Adrenal gland (tissue), 12 donors: ENCODE data around the gene TPK1. TPM values are rescaled to one million over a fixed set of nuclear protein-coding genes. Genes with fewer than 3 reads are reported as not detected.
A peak's percentile ranks its signal among the peaks of the same experiment; 100 is the strongest.

Experiments used
- DNase-seq, 7 donors: peaks; one replicate each; pipeline ENCODE4 v3.0.0-alpha.2; 2019 to 2020
- H3K27ac ChIP-seq, 5 donors: fragments of 200-600 bp; sonication (generic) in 4 of 5; 1 replicate in 3 of 5; 2 replicates in 2 of 5; pipeline versions ENCODE4 v1.5.1 to v1.8.0; 2016 to 2020; ENCODE audit warnings: mild to moderate bottlenecking in 1 of 5
- H3K27me3 ChIP-seq: fragments of 200-600 bp; 2 replicates; pipeline ENCODE4 v1.8.0; 2021
- H3K36me3 ChIP-seq, 2 donors: fragments of 200-600 bp; replicated peaks in 1 of 2; 1 replicate in 1 of 2; 2 replicates in 1 of 2; pipeline versions ENCODE4 v1.5.1 to v1.8.0; 2018 to 2022
- H3K4me1 ChIP-seq, 2 donors: fragments of 200-600 bp; replicated peaks in 1 of 2; 1 replicate in 1 of 2; 2 replicates in 1 of 2; pipeline versions ENCODE4 v1.5.1 to v1.8.0; 2018 to 2021
- H3K4me3 ChIP-seq, 4 donors: fragments of 200-600 bp; sonication (generic) in 3 of 4; one replicate each; pipeline ENCODE4 v1.5.1; 2016 to 2018
- H3K9me3 ChIP-seq, 3 donors: fragments of 200-600 bp; sonication (generic) in 1 of 3; replicated peaks in 1 of 3; 1 replicate in 2 of 3; 2 replicates in 1 of 3; pipeline versions ENCODE4 v1.5.1 to v1.8.0; 2016 to 2021
- POLR2A ChIP-seq, 2 donors: fragments of 450-650 bp; IDR thresholded peaks; one replicate each; pipeline ENCODE4 v1.6.1; 2017; ENCODE audit warnings: antibody characterized with exemption in 2 of 2, mild to moderate bottlenecking in 2 of 2, moderate library complexity in 1 of 2
- WGBS, 4 donors: extraction: QIAGEN DNeasy Blood & Tissue Kit in 2 of 4; methylation state at CpG; one replicate each; pipeline versions ENCODE4 v1.1.5 to v1.1.7; 2013 to 2017; 5-methylcytosine and 5-hydroxymethylcytosine counted together
- intact Hi-C, 2 donors: fragments of 100-400 bp; cut with DNase I; formaldehyde crosslinking; loops; one replicate each; pipeline versions ENCODE4 v1.14.1 to v1.15.0; 2022 to 2023
- polyA plus RNA-seq, 3 donors: library from polyadenylated mRNA; stranded (reverse); fragments of 200-250 nt in 2 of 3; fragments of 350-450 nt in 1 of 3; fragmentation: Illumina TruSeq in 1 of 3; extraction: RNeasy Lipid Tissue Mini Kit (QIAGEN cat#74804) in 1 of 3; gene quantifications; one replicate each; pipeline ENCODE4 v1.2.3, GENCODE V29; 2013 to 2014
- total RNA-seq, 9 donors: library from RNA; depleted of rRNA in 4 of 9; stranded (reverse); fragments of >200 nt in 4 of 9; fragments of 120-200 nt in 1 of 9; fragmentation: NEBNext Ultra II Directional in 1 of 9; extraction: Animal tissue kit (Norgen Biotek cat#: 25700) in 1 of 9; gene quantifications; one replicate each; pipeline versions ENCODE4 v1.1.0 to v1.2.4, GENCODE V29; 2013 to 2023
- TF ChIP-seq, protein P1 (sequence below), 6 experiments: fragments of 450-650 bp in 4 of 6; fragments of 200-600 bp in 2 of 6; sonication (generic) in 1 of 6; IDR thresholded peaks; 1 replicate in 5 of 6; 2 replicates in 1 of 6; pipeline versions ENCODE4 v1.5.1 to v1.8.0; 2016 to 2021; ENCODE audit warnings: antibody characterized with exemption in 6 of 6, mild to moderate bottlenecking in 2 of 6, moderate library complexity in 1 of 6
- donor health status: healthy with polysubstance abuse.
- donor health status: Bipolar disorder and iron deficiency.
- donor health status: DM: yes; HTN: yes; CAD: no.
- donor health status: DM: no; HTN: no; CAD: no.
- donor health status: DM: no; HTN: no; CAD: no.
- donor health status: DM: yes; HTN: yes; CAD: no.

Gene TPK1
- total and polyA plus RNA-seq, 12 donors = 3.7 to 10.6 (median 9.6) TPM

DNA sequence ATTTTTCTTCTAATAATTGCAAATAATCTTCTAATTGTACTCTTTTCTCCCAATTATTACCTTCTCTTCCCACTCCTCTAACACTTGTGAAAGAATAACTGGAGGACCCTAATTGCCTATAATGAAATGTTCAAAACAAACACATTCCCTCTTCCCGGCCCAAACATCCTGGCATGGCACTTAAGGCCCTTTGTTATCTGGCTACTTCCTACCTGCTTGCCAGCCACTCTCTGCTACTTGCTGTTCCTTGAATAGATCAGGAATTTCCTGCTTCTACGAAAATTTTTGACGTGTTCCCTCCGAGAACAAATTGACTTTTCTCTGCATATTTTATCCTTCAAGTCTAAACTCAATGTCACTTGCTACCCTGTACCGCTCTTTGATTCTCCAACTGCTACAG is 376.2 kb downstream of the TPK1 start:
- Histone ChIP-seq H3K4me3 (no peak overlapping the region), H3K9me3 (no peaks in the 10 kb centered on the region), H3K27me3 (no peaks in the 10 kb centered on the region), H3K27ac (no peak overlapping the region), H3K4me1 (no peaks in the 10 kb centered on the region), H3K36me3 (no peaks in the 10 kb centered on the region)
- DNase-seq = no peak
- intact Hi-C loops = no loop called here
- 70 to 83% (median 77%) methylated on average over 5 of the region's 5 CpGs for WGBS, 4 donors
- TF ChIP-seq POLR2A (IDR thresholded peaks at IDR 0.05) = no peak
- TF ChIP-seq, protein P1, sequence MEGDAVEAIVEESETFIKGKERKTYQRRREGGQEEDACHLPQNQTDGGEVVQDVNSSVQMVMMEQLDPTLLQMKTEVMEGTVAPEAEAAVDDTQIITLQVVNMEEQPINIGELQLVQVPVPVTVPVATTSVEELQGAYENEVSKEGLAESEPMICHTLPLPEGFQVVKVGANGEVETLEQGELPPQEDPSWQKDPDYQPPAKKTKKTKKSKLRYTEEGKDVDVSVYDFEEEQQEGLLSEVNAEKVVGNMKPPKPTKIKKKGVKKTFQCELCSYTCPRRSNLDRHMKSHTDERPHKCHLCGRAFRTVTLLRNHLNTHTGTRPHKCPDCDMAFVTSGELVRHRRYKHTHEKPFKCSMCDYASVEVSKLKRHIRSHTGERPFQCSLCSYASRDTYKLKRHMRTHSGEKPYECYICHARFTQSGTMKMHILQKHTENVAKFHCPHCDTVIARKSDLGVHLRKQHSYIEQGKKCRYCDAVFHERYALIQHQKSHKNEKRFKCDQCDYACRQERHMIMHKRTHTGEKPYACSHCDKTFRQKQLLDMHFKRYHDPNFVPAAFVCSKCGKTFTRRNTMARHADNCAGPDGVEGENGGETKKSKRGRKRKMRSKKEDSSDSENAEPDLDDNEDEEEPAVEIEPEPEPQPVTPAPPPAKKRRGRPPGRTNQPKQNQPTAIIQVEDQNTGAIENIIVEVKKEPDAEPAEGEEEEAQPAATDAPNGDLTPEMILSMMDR (IDR thresholded peaks at IDR 0.05) = no peak

DNA sequence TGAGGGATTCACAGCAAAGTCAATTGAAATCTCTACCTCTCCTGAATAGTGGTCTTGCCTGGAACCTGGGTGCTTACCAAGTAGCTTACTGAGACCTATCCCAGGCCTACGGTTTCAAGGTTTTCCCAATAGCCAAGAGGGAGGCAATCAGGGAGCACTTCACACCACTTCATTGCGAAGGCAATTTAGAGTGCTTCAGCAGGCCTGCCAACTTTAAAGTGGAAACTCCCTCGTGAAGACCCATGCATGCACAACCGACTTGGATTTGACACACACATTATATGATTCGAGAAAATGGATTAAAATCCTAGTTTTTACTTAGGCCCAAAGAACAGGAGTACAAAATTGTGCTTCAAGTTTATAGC is 380.8 kb downstream of the TPK1 start:
- Histone ChIP-seq H3K36me3 (no peaks in the 10 kb centered on the region), H3K9me3 (no peaks in the 10 kb centered on the region), H3K4me3 (no peak overlapping the region), H3K27ac (no peak overlapping the region), H3K27me3 (no peaks in the 10 kb centered on the region), H3K4me1 (no peaks in the 10 kb centered on the region)
- TF ChIP-seq, protein P1 (IDR thresholded peaks at IDR 0.05) = no peak
- TF ChIP-seq POLR2A (IDR thresholded peaks at IDR 0.05) = no peak
- intact Hi-C loops = no loop called here
- WGBS, 4 donors = 53 to 66% (median 57%) methylated on average over 5 of the region's 5 CpGs
- DNase-seq = no peak

DNA sequence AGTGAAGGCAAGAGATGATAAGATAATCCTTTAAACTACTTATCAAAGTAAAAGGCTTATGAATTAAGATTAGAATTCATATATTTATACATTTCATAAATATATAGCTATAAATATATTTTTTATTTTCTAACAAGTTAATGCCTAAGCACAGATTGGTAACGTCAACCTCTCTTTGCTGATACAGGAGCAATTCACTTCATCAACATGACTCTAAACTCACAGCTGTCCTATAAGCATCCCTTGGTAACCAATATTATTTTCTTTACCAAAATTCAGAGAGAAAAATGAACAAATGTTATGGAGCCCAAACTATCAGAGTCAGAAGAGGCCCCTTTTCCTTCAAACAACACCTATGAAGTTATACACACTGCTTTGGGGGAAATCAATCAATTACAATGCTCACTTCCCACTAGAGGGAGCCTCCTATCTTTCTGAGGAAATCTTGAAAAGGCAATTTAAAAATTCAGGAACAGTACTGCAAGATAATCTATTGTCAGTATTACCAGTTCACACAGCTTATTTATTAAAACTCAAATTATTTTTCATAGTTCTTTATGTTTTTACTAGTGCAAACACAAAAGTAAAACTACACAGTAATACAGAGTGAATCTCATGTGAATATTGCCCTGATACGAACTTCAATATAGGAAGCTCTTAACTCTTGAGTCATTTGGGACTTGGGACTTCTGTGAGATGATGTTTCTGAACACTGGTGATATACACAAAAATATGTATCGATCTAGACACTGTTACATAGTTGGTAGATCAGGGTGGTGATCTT is 381.4 kb downstream of the TPK1 start:
- Histone ChIP-seq H3K27ac (no peak overlapping the region), H3K4me3 (no peak overlapping the region), H3K36me3 (no peaks in the 10 kb centered on the region), H3K9me3 (no peaks in the 10 kb centered on the region), H3K4me1 (no peaks in the 10 kb centered on the region), H3K27me3 (no peaks in the 10 kb centered on the region)
- no peak for DNase-seq
- intact Hi-C loops = no loop called here
- WGBS, 4 donors = 84 to 91% (median 86%) methylated on average over 3 of the region's 3 CpGs
- no peak for TF ChIP-seq POLR2A (IDR thresholded peaks at IDR 0.05)
- TF ChIP-seq, protein P1 (IDR thresholded peaks at IDR 0.05) = peak in 1 of 6 experiments; percentile 8

DNA sequence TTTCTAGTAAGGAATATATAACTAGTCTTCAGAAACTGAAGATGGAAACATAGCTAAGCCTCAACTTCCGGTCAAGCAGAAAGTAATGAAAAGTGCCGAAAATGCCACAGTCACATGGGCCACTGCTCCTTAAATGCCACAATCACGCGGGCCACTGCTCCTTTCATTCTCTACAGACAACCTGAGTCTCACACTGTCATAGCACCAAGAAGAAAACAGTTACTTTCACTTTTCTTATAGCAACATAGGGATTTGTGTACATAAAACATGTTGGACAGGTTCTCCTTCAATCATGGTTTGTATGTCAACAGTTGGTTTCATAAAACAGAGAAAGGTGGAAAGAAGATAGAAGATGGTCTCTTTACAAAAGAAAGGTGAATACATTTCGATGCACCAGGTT is 383.8 kb downstream of the TPK1 start:
- Histone ChIP-seq H3K4me3 (no peak overlapping the region), H3K27me3 (no peaks in the 10 kb centered on the region), H3K4me1 (no peaks in the 10 kb centered on the region), H3K36me3 (no peaks in the 10 kb centered on the region), H3K9me3 (no peaks in the 10 kb centered on the region), H3K27ac (no peak overlapping the region)
- 91 to 96% (median 95%) methylated on average over 5 of the region's 5 CpGs for whole genome bisulfite sequencing, 4 donors
- DNase-seq = no peak
- TF ChIP-seq POLR2A (IDR thresholded peaks at IDR 0.05) = no peak
- TF ChIP-seq, protein P1 (IDR thresholded peaks at IDR 0.05) = no peak
- intact Hi-C loops = no loop called here
